Measurements from ENCODE around the gene PYDC1. TPM values are rescaled to one million over a fixed set of nuclear protein-coding genes. Genes with fewer than 3 reads are reported as not detected.

Gene PYDC1
- total RNA-seq, 1 donor from 2014 or later = not detected

DNA sequence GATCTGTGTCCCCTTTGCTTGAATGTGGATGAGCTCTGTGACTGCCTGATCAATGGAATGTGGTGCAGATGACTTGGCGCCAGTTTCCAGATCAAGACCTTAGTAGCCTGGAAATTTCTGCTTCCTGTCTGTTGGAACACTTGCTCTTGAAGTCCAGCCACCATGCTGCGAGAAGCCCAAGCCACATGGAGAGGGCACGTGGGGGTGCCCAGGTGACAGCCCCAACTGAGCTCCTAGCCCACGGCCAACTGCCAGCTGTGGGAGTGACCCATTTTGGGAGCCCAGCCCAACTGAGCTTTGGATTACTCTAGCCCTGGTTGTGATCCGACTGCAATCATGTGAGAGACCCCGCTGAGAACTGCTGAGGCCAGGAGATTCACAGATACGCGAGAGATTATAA, 39.5 kb upstream of the PYDC1 start:
- H3K27ac Mint-ChIP-seq = no peak overlapping the region

DNA sequence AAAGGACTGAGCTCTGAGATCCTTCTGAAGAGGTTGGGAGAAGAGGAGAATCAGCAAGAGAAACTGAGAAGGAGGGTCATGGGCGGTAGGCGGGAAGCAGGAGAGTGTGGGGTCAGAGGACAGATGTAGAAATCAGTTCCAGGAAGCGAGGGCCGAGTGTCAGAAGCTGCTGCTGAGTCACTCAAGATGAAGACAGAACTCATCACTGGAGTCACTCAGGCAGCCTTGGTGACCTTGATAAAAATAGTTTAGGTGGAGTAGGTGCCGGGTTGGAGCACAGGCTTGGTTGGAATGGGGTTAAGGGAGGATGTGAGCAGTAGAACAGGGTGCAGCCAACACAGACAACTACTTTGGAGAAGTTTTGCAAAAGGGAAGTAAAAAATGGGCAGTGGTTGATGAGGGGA, 36.7 kb upstream of the PYDC1 start:
- Mint-ChIP-seq H3K4me3 (no peak overlapping the region), H3K27me3 (ENCODE audit: low read depth) (peaks cover 30% of the 10 kb centered on the region), H3K9me3 (no peaks in the 10 kb centered on the region), H3K27ac (no peak overlapping the region), H3K36me3 (no peaks in the 10 kb centered on the region), H3K4me1 (no peaks in the 10 kb centered on the region)
- DNase-seq (ENCODE audit: low spot score in 2 of 2, unreplicated experiment in 2 of 2) = no peak
- TF ChIP-seq, protein P1, sequence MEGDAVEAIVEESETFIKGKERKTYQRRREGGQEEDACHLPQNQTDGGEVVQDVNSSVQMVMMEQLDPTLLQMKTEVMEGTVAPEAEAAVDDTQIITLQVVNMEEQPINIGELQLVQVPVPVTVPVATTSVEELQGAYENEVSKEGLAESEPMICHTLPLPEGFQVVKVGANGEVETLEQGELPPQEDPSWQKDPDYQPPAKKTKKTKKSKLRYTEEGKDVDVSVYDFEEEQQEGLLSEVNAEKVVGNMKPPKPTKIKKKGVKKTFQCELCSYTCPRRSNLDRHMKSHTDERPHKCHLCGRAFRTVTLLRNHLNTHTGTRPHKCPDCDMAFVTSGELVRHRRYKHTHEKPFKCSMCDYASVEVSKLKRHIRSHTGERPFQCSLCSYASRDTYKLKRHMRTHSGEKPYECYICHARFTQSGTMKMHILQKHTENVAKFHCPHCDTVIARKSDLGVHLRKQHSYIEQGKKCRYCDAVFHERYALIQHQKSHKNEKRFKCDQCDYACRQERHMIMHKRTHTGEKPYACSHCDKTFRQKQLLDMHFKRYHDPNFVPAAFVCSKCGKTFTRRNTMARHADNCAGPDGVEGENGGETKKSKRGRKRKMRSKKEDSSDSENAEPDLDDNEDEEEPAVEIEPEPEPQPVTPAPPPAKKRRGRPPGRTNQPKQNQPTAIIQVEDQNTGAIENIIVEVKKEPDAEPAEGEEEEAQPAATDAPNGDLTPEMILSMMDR (IDR thresholded peaks at IDR 0.05; ENCODE audit: unreplicated experiment) = no peak

More for the DNA sequence above, 39.5 kb upstream of the PYDC1 start:
- Mint-ChIP-seq H3K4me1 (no peaks in the 10 kb centered on the region), H3K4me3 (no peak overlapping the region), H3K27me3 (ENCODE audit: low read depth) (peaks cover 31% of the 10 kb centered on the region), H3K9me3 (no peaks in the 10 kb centered on the region), H3K36me3 (no peaks in the 10 kb centered on the region)
- TF ChIP-seq, protein P1 (IDR thresholded peaks at IDR 0.05; ENCODE audit: unreplicated experiment) = no peak
- no peak for DNase-seq (ENCODE audit: low spot score in 2 of 2, unreplicated experiment in 2 of 2)

DNA sequence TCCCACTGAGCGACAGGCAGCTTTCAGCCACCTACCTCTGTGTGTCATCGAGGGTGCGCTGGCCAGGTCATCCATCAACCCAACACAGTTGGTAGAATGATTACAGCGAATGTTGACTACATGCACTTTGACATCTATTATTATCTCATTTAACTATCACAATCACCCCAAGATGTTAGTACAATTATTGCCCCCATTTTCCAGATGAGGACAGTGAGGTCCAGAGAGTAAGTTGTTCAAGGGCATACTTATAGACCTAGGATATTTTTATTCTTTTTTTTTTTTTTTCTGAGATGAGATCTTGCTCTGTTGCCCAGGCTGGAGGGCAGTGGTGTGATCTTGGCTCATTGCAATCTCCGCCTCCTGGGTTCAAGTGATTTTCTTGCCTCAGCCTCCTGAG, 34.5 kb upstream of the PYDC1 start:
- H3K36me3 Mint-ChIP-seq = no peaks in the 10 kb centered on the region

DNA sequence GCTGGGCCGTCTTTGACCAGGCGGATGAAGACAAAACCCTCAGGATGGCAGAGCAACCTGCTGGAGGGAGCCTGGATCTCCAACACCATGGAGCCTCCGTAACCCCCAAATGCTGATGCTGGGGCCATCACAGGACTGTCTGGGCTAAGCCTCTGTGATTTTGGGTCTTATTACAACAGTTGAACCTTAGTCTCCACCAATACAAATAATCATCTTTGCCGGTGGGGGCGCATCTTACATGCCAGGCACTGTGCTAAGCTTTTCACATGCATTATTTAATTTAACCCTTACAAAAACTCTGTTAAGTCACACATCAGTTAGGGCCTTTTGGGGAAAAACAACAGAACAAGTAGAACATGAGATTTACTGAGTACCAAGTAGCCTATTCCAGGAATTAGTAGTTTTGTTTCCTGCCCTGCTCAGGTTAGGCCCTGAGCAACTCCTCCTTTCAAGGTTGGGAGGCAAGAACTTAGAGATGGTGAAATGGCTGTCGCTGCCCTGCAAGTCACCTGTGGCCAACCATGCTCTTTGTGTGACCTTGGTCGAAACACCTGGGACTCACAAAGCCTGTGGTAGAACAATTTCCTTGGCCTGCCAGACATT, 33.9 kb upstream of the PYDC1 start:
- Mint-ChIP-seq H3K27ac (no peak overlapping the region), H3K4me3 (no peak overlapping the region)

More for the DNA sequence above, 34.5 kb upstream of the PYDC1 start:
- H3K27me3 Mint-ChIP-seq (ENCODE audit: low read depth) = peaks cover 44% of the 10 kb centered on the region
- no peak for DNase-seq (ENCODE audit: low spot score in 2 of 2, unreplicated experiment in 2 of 2)
- H3K27ac Mint-ChIP-seq = no peak overlapping the region
- H3K4me1 Mint-ChIP-seq = no peaks in the 10 kb centered on the region
- H3K9me3 Mint-ChIP-seq = no peaks in the 10 kb centered on the region
- TF ChIP-seq, protein P1 (IDR thresholded peaks at IDR 0.05; ENCODE audit: unreplicated experiment) = no peak
- H3K4me3 Mint-ChIP-seq = no peak overlapping the region

DNA sequence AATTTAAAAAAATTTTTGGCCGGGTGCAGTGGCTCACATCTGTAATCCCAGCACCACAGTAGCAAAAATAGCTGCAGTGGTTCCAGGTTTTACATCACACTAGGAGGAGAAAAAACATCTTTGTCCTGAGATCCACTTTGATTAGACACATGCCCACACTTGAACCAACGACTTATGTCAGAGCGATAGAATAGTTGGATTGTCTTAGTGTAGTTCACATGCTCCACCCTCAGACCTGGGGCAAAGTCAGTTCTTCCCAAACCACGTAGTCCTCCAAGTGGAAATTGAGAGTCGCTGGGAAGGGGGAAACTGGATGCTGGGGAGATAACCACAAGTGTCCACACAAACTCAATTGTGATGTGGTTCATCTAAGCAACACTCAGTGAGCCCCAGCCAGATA, 31.4 kb upstream of the PYDC1 start:
- no peak for DNase-seq (ENCODE audit: low spot score in 2 of 2, unreplicated experiment in 2 of 2)
- Mint-ChIP-seq H3K9me3 (no peaks in the 10 kb centered on the region), H3K4me3 (no peak overlapping the region), H3K27ac (no peak overlapping the region), H3K36me3 (no peaks in the 10 kb centered on the region), H3K27me3 (ENCODE audit: low read depth) (peaks cover 57% of the 10 kb centered on the region), H3K4me1 (no peaks in the 10 kb centered on the region)
- TF ChIP-seq, protein P1 (IDR thresholded peaks at IDR 0.05; ENCODE audit: unreplicated experiment) = no peak

More for the DNA sequence above, 33.9 kb upstream of the PYDC1 start:
- H3K9me3 Mint-ChIP-seq = no peaks in the 10 kb centered on the region
- no peaks in the 10 kb centered on the region for H3K36me3 Mint-ChIP-seq
- TF ChIP-seq, protein P1 (IDR thresholded peaks at IDR 0.05; ENCODE audit: unreplicated experiment) = no peak
- H3K4me1 Mint-ChIP-seq = no peaks in the 10 kb centered on the region
- H3K27me3 Mint-ChIP-seq (ENCODE audit: low read depth) = peaks cover 48% of the 10 kb centered on the region
- DNase-seq (ENCODE audit: low spot score in 2 of 2, unreplicated experiment in 2 of 2) = no peak

All from mesothelial cell of epicardium (in vitro differentiated cells).